ENCODE data around the gene GLIPR2.

DNA sequence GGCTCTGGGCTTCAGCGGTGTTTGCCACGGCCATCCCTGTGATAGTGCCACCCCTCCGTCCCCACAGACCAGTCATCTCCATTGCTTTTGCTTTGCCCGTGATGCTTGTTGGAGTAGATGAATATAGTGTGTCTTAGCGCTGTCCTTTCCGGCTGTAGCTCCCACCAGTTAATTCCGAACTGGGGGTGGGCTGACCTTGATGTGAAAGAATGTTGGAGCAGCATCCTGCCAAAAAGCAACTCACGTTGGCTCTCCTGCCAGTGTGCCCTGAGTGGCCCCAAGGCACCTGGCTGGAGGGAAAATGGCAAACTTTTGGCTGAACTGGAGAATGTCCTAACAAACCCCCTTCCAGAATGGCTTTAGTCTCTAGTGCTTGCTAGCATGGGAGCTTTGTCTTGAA, 74.2 kb downstream of the GLIPR2 start:
- TF ChIP-seq, protein P1, sequence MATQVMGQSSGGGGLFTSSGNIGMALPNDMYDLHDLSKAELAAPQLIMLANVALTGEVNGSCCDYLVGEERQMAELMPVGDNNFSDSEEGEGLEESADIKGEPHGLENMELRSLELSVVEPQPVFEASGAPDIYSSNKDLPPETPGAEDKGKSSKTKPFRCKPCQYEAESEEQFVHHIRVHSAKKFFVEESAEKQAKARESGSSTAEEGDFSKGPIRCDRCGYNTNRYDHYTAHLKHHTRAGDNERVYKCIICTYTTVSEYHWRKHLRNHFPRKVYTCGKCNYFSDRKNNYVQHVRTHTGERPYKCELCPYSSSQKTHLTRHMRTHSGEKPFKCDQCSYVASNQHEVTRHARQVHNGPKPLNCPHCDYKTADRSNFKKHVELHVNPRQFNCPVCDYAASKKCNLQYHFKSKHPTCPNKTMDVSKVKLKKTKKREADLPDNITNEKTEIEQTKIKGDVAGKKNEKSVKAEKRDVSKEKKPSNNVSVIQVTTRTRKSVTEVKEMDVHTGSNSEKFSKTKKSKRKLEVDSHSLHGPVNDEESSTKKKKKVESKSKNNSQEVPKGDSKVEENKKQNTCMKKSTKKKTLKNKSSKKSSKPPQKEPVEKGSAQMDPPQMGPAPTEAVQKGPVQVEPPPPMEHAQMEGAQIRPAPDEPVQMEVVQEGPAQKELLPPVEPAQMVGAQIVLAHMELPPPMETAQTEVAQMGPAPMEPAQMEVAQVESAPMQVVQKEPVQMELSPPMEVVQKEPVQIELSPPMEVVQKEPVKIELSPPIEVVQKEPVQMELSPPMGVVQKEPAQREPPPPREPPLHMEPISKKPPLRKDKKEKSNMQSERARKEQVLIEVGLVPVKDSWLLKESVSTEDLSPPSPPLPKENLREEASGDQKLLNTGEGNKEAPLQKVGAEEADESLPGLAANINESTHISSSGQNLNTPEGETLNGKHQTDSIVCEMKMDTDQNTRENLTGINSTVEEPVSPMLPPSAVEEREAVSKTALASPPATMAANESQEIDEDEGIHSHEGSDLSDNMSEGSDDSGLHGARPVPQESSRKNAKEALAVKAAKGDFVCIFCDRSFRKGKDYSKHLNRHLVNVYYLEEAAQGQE (IDR thresholded peaks at IDR 0.05; ENCODE audit: borderline replicate concordance) = no peak
- TF ChIP-seq TAF1 (IDR thresholded peaks at IDR 0.05; ENCODE audit: low read depth) (no peak), RAD21 (conservative IDR thresholded peaks at IDR 0.05) (no peak), POLR2AphosphoS5 (IDR thresholded peaks at IDR 0.05) (no peak), EP300 (conservative IDR thresholded peaks at IDR 0.05; ENCODE audit: poor library complexity, severe bottlenecking) (no peak), EZH2 (IDR thresholded peaks at IDR 0.05; ENCODE audit: borderline replicate concordance, insufficient read depth, low read length, poor library complexity, severe bottlenecking) (no peak), MXI1 (conservative IDR thresholded peaks at IDR 0.05; ENCODE audit: poor library complexity, severe bottlenecking) (no peak), SMC3 (conservative IDR thresholded peaks at IDR 0.05; ENCODE audit: poor library complexity) (no peak)
- TF ChIP-seq, protein P2, sequence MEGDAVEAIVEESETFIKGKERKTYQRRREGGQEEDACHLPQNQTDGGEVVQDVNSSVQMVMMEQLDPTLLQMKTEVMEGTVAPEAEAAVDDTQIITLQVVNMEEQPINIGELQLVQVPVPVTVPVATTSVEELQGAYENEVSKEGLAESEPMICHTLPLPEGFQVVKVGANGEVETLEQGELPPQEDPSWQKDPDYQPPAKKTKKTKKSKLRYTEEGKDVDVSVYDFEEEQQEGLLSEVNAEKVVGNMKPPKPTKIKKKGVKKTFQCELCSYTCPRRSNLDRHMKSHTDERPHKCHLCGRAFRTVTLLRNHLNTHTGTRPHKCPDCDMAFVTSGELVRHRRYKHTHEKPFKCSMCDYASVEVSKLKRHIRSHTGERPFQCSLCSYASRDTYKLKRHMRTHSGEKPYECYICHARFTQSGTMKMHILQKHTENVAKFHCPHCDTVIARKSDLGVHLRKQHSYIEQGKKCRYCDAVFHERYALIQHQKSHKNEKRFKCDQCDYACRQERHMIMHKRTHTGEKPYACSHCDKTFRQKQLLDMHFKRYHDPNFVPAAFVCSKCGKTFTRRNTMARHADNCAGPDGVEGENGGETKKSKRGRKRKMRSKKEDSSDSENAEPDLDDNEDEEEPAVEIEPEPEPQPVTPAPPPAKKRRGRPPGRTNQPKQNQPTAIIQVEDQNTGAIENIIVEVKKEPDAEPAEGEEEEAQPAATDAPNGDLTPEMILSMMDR (IDR thresholded peaks at IDR 0.05; ENCODE audit: poor library complexity, severe bottlenecking) = no peak

All from neural cell (in vitro differentiated cells).